Endodermal cell (in vitro differentiated cells): Measurements from ENCODE around the gene TMC8. TPM values are rescaled to one million over a fixed set of nuclear protein-coding genes. Genes with fewer than 3 reads are reported as not detected.

Experiments used
- DNase-seq: peaks from one replicate; pipeline ENCODE4 v3.0.0-alpha.2; 2017
- H3K27ac ChIP-seq: 2 replicates; pipeline ENCODE4 v1.5.1; 2013; ENCODE audit warnings: mild to moderate bottlenecking, low read depth, low read length, moderate library complexity
- H3K27me3 ChIP-seq: 2 replicates; pipeline ENCODE4 v1.6.1; 2013; ENCODE audit warnings: mild to moderate bottlenecking, low read length, moderate library complexity; ENCODE audit not compliant: insufficient read depth, control insufficient read depth, poor library complexity, severe bottlenecking
- H3K36me3 ChIP-seq: 2 replicates; pipeline ENCODE4 v1.7.0; 2013; ENCODE audit warnings: mild to moderate bottlenecking, low read length, moderate library complexity; ENCODE audit not compliant: control insufficient read depth, insufficient read depth
- H3K4me1 ChIP-seq: one replicate; pipeline ENCODE4 v1.7.0; 2013; ENCODE audit warnings: low read length; ENCODE audit not compliant: control insufficient read depth, insufficient read depth
- H3K4me3 ChIP-seq: 2 replicates; pipeline ENCODE4 v1.5.1; 2013; ENCODE audit warnings: mild to moderate bottlenecking, low read length, moderate library complexity
- H3K9ac ChIP-seq: 2 replicates; pipeline ENCODE4 v1.6.1; 2013; ENCODE audit warnings: mild to moderate bottlenecking, low read length, moderate library complexity; ENCODE audit not compliant: poor library complexity, severe bottlenecking; ENCODE audit errors: extremely low read depth
- H3K9me3 ChIP-seq: 2 replicates; pipeline ENCODE4 v1.6.1; 2013; ENCODE audit warnings: mild to moderate bottlenecking, low read length, moderate library complexity; ENCODE audit not compliant: control insufficient read depth
- H3K27ac Mint-ChIP-seq: 2 replicates; pipeline ENCODE4 v1.8.0; 2020; ENCODE audit warnings: mixed read lengths
- H3K27me3 Mint-ChIP-seq: 2 replicates; pipeline ENCODE4 v1.8.0; 2021; ENCODE audit warnings: mild to moderate bottlenecking, mixed read lengths; ENCODE audit not compliant: insufficient read depth
- H3K36me3 Mint-ChIP-seq: 2 replicates; pipeline ENCODE4 v1.8.0; 2020; ENCODE audit warnings: low read depth, mixed read lengths
- H3K4me1 Mint-ChIP-seq: 2 replicates; pipeline ENCODE4 v1.8.0; 2020; ENCODE audit warnings: mixed read lengths
- H3K4me3 Mint-ChIP-seq: 2 replicates; pipeline ENCODE4 v1.8.0; 2020; ENCODE audit warnings: mild to moderate bottlenecking, moderate library complexity, mixed read lengths
- H3K9me3 Mint-ChIP-seq: 2 replicates; pipeline ENCODE4 v1.8.0; 2020; ENCODE audit warnings: mild to moderate bottlenecking, mixed read lengths
- CTCF ChIP-seq: fragments of 200-600 bp; sonication (generic); conservative IDR thresholded peaks from 2 replicates; pipeline ENCODE4 v1.5.0; 2021; ENCODE audit warnings: antibody characterized with exemption, mild to moderate bottlenecking
- WGBS, 2 experiments: methylation state at CpG; one replicate each; pipeline versions ENCODE4 v1.1.5 to v1.1.7; 2013; ENCODE audit warnings: missing lambda C conversion rate in 2 of 2, mixed read lengths in 1 of 2; ENCODE audit not compliant: insufficient coverage in 1 of 2, insufficient read length in 1 of 2; 5-methylcytosine and 5-hydroxymethylcytosine counted together
- total RNA-seq, 2 donors: library from RNA; stranded (reverse); fragmentation: NEBNext Ultra II Directional in 1 of 2; extraction: Animal tissue kit (Norgen Biotek cat#: 25700) in 1 of 2; gene quantifications; 2 replicates in 1 of 2; 3 replicates in 1 of 2; pipeline ENCODE4 v1.2.1, GENCODE V29; 2021

TMC8 gene
- total RNA-seq, 2 donors from 2014 or later, result 0.90 to 3.0 TPM

DNA sequence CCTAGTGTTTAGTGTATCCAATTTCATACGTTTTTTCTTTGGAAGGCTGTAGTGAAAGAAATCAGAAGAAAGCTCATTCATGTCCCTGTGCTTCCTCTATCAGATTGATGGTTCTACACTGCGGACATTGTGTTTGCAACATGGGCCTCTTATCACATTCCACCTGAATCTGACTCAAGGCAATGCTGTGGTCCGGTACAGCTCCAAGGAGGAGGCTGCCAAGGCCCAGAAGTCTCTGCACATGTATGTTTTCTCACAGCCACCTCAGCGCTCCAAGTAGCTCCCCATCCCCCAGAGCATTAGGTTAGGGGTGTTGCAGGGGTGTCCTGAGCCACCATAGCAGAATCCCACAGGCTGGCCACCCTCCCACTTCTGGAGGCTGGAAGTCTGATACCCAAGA, 27.3 kb upstream of the TMC8 start:
- peaks cover 68% of the 10 kb centered on the region for H3K36me3 ChIP-seq
- no peak for DNase-seq
- no peak overlapping the region for H3K27ac ChIP-seq
- Mint-ChIP-seq H3K4me3 (no peak overlapping the region), H3K4me1 (no peaks in the 10 kb centered on the region), H3K9me3 (peaks cover 45% of the 10 kb centered on the region), H3K27me3 (no peaks in the 10 kb centered on the region), H3K36me3 (peaks cover 65% of the 10 kb centered on the region), H3K27ac (no peak overlapping the region)
- H3K4me3 ChIP-seq, result no peak overlapping the region
- 82 to 97% methylated on average over 3 to 4 of the region's 4 CpGs for WGBS, 2 experiments
- H3K27me3 ChIP-seq, result no peaks in the 10 kb centered on the region
- no peak for TF ChIP-seq CTCF
- peaks cover 52% of the 10 kb centered on the region for H3K9me3 ChIP-seq
- H3K4me1 ChIP-seq, result no peaks in the 10 kb centered on the region
- H3K9ac ChIP-seq, result no peak overlapping the region

DNA sequence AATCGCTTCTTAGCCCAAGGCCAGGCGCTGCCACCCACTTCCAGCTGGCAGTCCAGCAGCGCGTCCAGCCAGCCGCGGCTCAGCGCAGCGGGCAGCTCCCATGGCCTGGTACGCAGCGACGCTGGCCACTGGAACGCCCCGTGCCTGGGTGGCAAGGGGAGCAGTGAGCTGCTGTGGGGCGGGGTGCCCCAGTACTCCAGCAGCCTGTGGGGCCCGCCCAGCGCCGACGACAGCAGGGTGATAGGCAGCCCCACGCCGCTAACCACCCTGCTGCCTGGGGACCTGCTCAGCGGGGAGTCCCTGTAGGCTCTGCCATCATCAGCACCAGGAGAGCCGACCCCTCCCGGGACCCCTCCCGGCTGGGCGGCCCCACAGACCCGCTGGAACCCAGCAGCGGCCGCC, 26.0 kb upstream of the TMC8 start:
- 96 to 98% methylated on average over 18 to 28 of the region's 28 CpGs for WGBS, 2 experiments
- no peak overlapping the region for H3K4me3 Mint-ChIP-seq
- no peaks in the 10 kb centered on the region for H3K27me3 ChIP-seq
- no peak for TF ChIP-seq CTCF
- H3K4me1 ChIP-seq, result no peaks in the 10 kb centered on the region
- no peak overlapping the region for H3K4me3 ChIP-seq
- peaks cover 58% of the 10 kb centered on the region for H3K36me3 ChIP-seq
- no peak overlapping the region for H3K9ac ChIP-seq
- no peak for DNase-seq
- H3K36me3 Mint-ChIP-seq, result peaks cover 59% of the 10 kb centered on the region
- no peaks in the 10 kb centered on the region for H3K27me3 Mint-ChIP-seq
- no peak overlapping the region for H3K27ac Mint-ChIP-seq
- no peak overlapping the region for H3K27ac ChIP-seq
- H3K9me3 ChIP-seq, result peaks cover 39% of the 10 kb centered on the region
- H3K4me1 Mint-ChIP-seq, result no peaks in the 10 kb centered on the region
- H3K9me3 Mint-ChIP-seq, result peaks cover 34% of the 10 kb centered on the region

DNA sequence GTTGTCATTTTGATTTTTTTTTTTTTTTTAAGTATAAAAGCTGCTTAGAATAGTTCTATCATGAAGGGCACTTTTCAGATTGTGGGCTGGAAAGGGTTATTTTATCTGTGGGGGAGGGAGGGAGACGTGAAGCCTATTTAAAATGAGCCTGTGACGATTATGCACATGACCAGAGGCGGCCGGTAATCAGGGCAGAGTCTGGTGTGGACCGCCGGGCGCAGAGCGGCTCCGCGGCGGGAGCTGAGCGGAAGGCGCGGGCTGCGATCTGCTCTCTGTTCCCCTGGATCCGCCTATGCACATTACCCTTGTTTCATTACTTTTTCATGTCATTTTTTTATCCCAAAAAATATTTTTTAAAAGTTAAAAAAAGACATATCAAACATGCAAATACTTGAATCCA, 25.5 kb upstream of the TMC8 start:
- H3K27ac Mint-ChIP-seq, result no peak overlapping the region
- H3K4me1 Mint-ChIP-seq, result no peaks in the 10 kb centered on the region
- DNase-seq, result no peak
- Histone ChIP-seq H3K27me3 (no peaks in the 10 kb centered on the region), H3K9ac (no peak overlapping the region), H3K36me3 (peaks cover 53% of the 10 kb centered on the region), H3K4me3 (no peak overlapping the region), H3K27ac (no peak overlapping the region), H3K9me3 (peaks cover 34% of the 10 kb centered on the region), H3K4me1 (no peaks in the 10 kb centered on the region)
- H3K4me3 Mint-ChIP-seq, result no peak overlapping the region
- WGBS, 2 experiments, result 95 to 97% methylated on average over 7 to 16 of the region's 16 CpGs
- H3K27me3 Mint-ChIP-seq, result no peaks in the 10 kb centered on the region
- TF ChIP-seq CTCF, result no peak
- H3K9me3 Mint-ChIP-seq, result peaks cover 28% of the 10 kb centered on the region
- peaks cover 55% of the 10 kb centered on the region for H3K36me3 Mint-ChIP-seq
